ENCODE results near the gene SIPA1. TPM values are rescaled to one million over a fixed set of nuclear protein-coding genes. Genes with fewer than 3 reads are reported as not detected.

The SIPA1 gene
- total and polyA plus RNA-seq, 2 of the 8 experiments (the other 6 are each of a cell fraction or from before 2014, with no cell fraction given), result 35.3 to 72.2 TPM

GRCh38 chr11:65599216-65599954 is 38.5 kb upstream of the SIPA1 start:
- H3K4ac ChIP-seq (replicated peaks; ENCODE audit: insufficient read length, low read depth, low read length), result no peak overlapping the region
- WGBS, 2 experiments (ENCODE audit: extremely low coverage in 1 of 2, insufficient coverage in 1 of 2, insufficient read length in 1 of 2, insufficient replicate concordance in 2 of 2, low coverage in 1 of 2, low lambda C conversion rate in 2 of 2, missing lambda C conversion rate in 1 of 2), result 94% methylated on average over 24 of the region's 49 CpGs; no CpG with 5 or more reads in 1 of the 2 experiments
- H3K27me3 ChIP-seq (replicated peaks in 1 of 4; ENCODE audit: control insufficient read depth in 3 of 4, extremely low read depth in 1 of 4, insufficient read depth in 3 of 4, low read length in 3 of 4), result no peaks in the 10 kb centered on the region; a peak in 1 of 7 replicates
- H2BK120ac ChIP-seq (replicated peaks; ENCODE audit: low read depth, low read length), result no peak overlapping the region
- H2AK5ac ChIP-seq (ENCODE audit: low read depth, low read length), result no peak overlapping the region
- TF ChIP-seq RFX5 (IDR thresholded peaks at IDR 0.05; ENCODE audit: borderline replicate concordance, low read depth, low read length) (no peak), NANOG (IDR thresholded peaks at IDR 0.05; ENCODE audit: insufficient read depth, low read depth, low read length, poor library complexity, severe bottlenecking) (no peak), CHD1 (IDR thresholded peaks at IDR 0.05; ENCODE audit: low read depth, low read length) (no peak), EP300 (IDR thresholded peaks at IDR 0.05; ENCODE audit: borderline replicate concordance in 1 of 2, low read depth in 2 of 2, low read length in 2 of 2) (no peak)
- H2AFZ ChIP-seq (ENCODE audit: low read length), result no peak overlapping the region
- H3K9me3 ChIP-seq (ENCODE audit: insufficient read depth in 2 of 2, low read depth in 1 of 2, low read length in 1 of 2), result no peaks in the 10 kb centered on the region
- H3K36me3 ChIP-seq (ENCODE audit: control insufficient read depth in 2 of 4, insufficient read depth in 4 of 4, low read length in 3 of 4), result peaks cover 3 to 17% (median 6%) of the 10 kb centered on the region in 4 experiments; a peak in 5 of 8 replicates
- ChIA-PET POLR2A (ENCODE audit: partially characterized antibody) (interaction anchor here (0.6 to 3.7 kb wide), 5 partner anchors 8 to 194 kb away, joined by 3 to 12 read pairs (median 4); no protein-coding TSS in a partner anchor), CTCF (ENCODE audit: partially characterized antibody) (interaction anchor here (14.8 kb wide), 1 partner anchor 9 kb away, joined by 227 read pairs; the partner anchor contains the start of gene KCNK7)
- peaks cover 0 to 2% of the 10 kb centered on the region in 2 experiments for H4K20me1 ChIP-seq (replicated peaks in 1 of 2; ENCODE audit: control insufficient read depth in 1 of 2, insufficient read depth in 2 of 2, low read length in 2 of 2)
- H4K8ac ChIP-seq (ENCODE audit: extremely low read depth, insufficient read depth, low read length), result no peak overlapping the region; the same call in 1 of the 2 replicates
- H2BK20ac ChIP-seq (ENCODE audit: low read length), result no peak overlapping the region
- H3K79me1 ChIP-seq (ENCODE audit: low read depth, low read length), result no peaks in the 10 kb centered on the region
- H2BK15ac ChIP-seq (ENCODE audit: low read length), result no peak overlapping the region
- H3K14ac ChIP-seq (ENCODE audit: insufficient read length), result no peak overlapping the region
- no peak overlapping the region for H3K27ac ChIP-seq (ENCODE audit: low read depth, low read length)
- H3K56ac ChIP-seq (replicated peaks; ENCODE audit: insufficient read length, low read depth, low read length), result no peak overlapping the region
- no peak overlapping the region for H4K5ac ChIP-seq (ENCODE audit: insufficient read length, low read depth, low read length)
- H3K4me2 ChIP-seq (ENCODE audit: insufficient read depth in 1 of 2, low read depth in 2 of 2, low read length in 2 of 2), result no peak overlapping the region
- H2BK5ac ChIP-seq (ENCODE audit: low read depth, low read length), result no peak overlapping the region
- DNase-seq (ENCODE audit: low read depth in 1 of 2, low spot score in 2 of 2) (no peak), FAIRE-seq (no peak)
- no peaks in the 10 kb centered on the region for H3K79me2 ChIP-seq (ENCODE audit: control insufficient read depth in 1 of 2, insufficient read depth in 2 of 2, low read length in 2 of 2)
- H3K23me2 ChIP-seq (ENCODE audit: low read depth, low read length), result no peaks in the 10 kb centered on the region
- H2BK12ac ChIP-seq (ENCODE audit: low read depth, low read length), result no peak overlapping the region
- no peak overlapping the region for H4K91ac ChIP-seq (replicated peaks; ENCODE audit: insufficient read length, low read length)
- H3K9ac ChIP-seq (replicated peaks in 1 of 4; ENCODE audit: extremely low read depth in 1 of 4, low read depth in 3 of 4, low read length in 3 of 4), result no peak overlapping the region
- no peak overlapping the region for H3K4me3 ChIP-seq (ENCODE audit: extremely low read depth in 1 of 4, insufficient read depth in 2 of 4, low read depth in 3 of 4, low read length in 4 of 4)
- no peak overlapping the region for H3K18ac ChIP-seq (ENCODE audit: extremely low read depth, low read length)
- H3K23ac ChIP-seq (ENCODE audit: insufficient read length), result no peak overlapping the region
- no peaks in the 10 kb centered on the region for H3K4me1 ChIP-seq (replicated peaks in 1 of 4; ENCODE audit: control insufficient read depth in 3 of 4, insufficient read depth in 4 of 4, low read length in 3 of 4)

All from H1 (cell line).